MCF 10A (cell line): ENCODE measurements around the gene UMAD1. TPM values are rescaled to one million over a fixed set of nuclear protein-coding genes. Genes with fewer than 3 reads are reported as not detected.

ENCODE experiments used
- BruUV-seq: library from RNA; stranded (reverse); fragments of 400-500 nt; replicated peaks from 2 replicates; lab custom pipeline; 2021; lab: Mats Ljungman, UMichigan
- CTCF ChIA-PET: fragments of 300-600 bp; sonication (Branson Sonifier 250); formaldehyde crosslinking; extraction: SDS; loops from one replicate; lab custom pipeline; 2021; ENCODE audit warnings: antibody characterized with exemption, inconsistent platforms; lab: Yijun Ruan, JAX
- POLR2A ChIA-PET: fragments of 300-600, 350-650 bp; sonication (Branson Sonifier 250); formaldehyde crosslinking; extraction: SDS; loops from one replicate; lab custom pipeline; 2020; ENCODE audit warnings: antibody characterized with exemption, inconsistent platforms; lab: Yijun Ruan, JAX
- DNase-seq: peaks from one replicate; pipeline ENCODE4 v3.0.0-alpha.2; 2018; ENCODE audit not compliant: unreplicated experiment
- H3K27ac Mint-ChIP-seq: one replicate; pipeline ENCODE4 v1.8.0; 2022; ENCODE audit warnings: mild to moderate bottlenecking, low read depth, mixed read lengths; ENCODE audit not compliant: unreplicated experiment
- H3K27me3 Mint-ChIP-seq: one replicate; pipeline ENCODE4 v1.8.0; 2022; ENCODE audit warnings: mixed read lengths; ENCODE audit not compliant: insufficient read depth, unreplicated experiment
- H3K36me3 Mint-ChIP-seq: one replicate; pipeline ENCODE4 v1.8.0; 2022; ENCODE audit warnings: mild to moderate bottlenecking, moderate library complexity, mixed read lengths; ENCODE audit not compliant: insufficient read depth, unreplicated experiment
- H3K4me1 Mint-ChIP-seq: one replicate; pipeline ENCODE4 v1.8.0; 2022; ENCODE audit warnings: mixed read lengths; ENCODE audit not compliant: insufficient read depth, unreplicated experiment
- H3K4me3 Mint-ChIP-seq: one replicate; pipeline ENCODE4 v1.8.0; 2022; ENCODE audit warnings: mild to moderate bottlenecking, moderate library complexity, mixed read lengths; ENCODE audit not compliant: unreplicated experiment
- H3K9me3 Mint-ChIP-seq: one replicate; pipeline ENCODE4 v1.8.0; 2022; ENCODE audit warnings: mixed read lengths; ENCODE audit not compliant: unreplicated experiment
- intact Hi-C: fragments of 100-400 bp; cut with micrococcal nuclease; formaldehyde crosslinking; loops from 2 replicates; pipeline ENCODE4 v1.14.1; 2022
- total RNA-seq: library from RNA; stranded (reverse); gene quantifications from 2 replicates; pipeline ENCODE4 v1.2.3, GENCODE V29; 2022
- TF ChIP-seq, protein P1 (sequence below): fragments of 200-600 bp; IDR thresholded peaks from one replicate; pipeline ENCODE4 v1.8.0; 2022; ENCODE audit warnings: antibody characterized with exemption, mild to moderate bottlenecking; ENCODE audit not compliant: unreplicated experiment

Gene UMAD1
- total RNA-seq, 1 experiment from 2014 or later: 7.1 TPM

DNA sequence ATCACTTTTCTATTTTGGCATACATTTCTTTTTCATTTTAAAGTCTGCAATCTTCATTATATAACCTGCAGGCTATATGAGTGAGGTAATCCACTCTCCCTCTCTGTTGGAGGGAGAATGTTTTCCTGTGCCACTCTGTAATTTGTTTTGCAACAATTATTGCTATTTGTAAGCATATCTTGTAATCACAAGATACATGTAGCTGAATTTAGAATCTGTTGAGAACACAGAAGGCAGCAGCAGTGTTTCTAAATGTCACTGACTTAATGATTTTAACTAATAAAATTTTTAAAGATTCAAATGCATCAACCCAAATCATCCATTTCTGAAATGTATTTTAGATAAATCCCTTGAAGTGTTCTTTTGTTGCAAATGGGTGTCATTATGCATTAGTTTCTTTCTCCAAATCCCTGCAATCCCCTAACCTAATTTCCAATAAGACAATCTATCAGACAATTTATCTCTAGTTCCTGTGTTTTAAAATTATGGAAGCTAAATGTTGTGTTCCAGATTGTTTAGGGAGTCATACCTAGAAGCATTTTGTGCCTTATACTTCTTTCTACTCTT is 19.8 kb upstream of the UMAD1 start:
- intact Hi-C loops: no loop called here
- no peaks in the 10 kb centered on the region for H3K4me1 Mint-ChIP-seq
- ChIA-PET CTCF (no interaction called here), POLR2A (interaction anchor here (0.5 to 1.9 kb wide), 5 partner anchors 14 to 484 kb away, joined by 3 to 5 read pairs (median 3); partner anchors contain the start of gene UMAD1)
- H3K27me3 Mint-ChIP-seq: no peaks in the 10 kb centered on the region
- no peak overlapping the region for H3K4me3 Mint-ChIP-seq
- no TSS peak for BruUV-seq
- no peaks in the 10 kb centered on the region for H3K36me3 Mint-ChIP-seq
- DNase-seq: no peak
- H3K9me3 Mint-ChIP-seq: peaks cover 7% of the 10 kb centered on the region
- H3K27ac Mint-ChIP-seq: no peak overlapping the region
- TF ChIP-seq, protein P1, sequence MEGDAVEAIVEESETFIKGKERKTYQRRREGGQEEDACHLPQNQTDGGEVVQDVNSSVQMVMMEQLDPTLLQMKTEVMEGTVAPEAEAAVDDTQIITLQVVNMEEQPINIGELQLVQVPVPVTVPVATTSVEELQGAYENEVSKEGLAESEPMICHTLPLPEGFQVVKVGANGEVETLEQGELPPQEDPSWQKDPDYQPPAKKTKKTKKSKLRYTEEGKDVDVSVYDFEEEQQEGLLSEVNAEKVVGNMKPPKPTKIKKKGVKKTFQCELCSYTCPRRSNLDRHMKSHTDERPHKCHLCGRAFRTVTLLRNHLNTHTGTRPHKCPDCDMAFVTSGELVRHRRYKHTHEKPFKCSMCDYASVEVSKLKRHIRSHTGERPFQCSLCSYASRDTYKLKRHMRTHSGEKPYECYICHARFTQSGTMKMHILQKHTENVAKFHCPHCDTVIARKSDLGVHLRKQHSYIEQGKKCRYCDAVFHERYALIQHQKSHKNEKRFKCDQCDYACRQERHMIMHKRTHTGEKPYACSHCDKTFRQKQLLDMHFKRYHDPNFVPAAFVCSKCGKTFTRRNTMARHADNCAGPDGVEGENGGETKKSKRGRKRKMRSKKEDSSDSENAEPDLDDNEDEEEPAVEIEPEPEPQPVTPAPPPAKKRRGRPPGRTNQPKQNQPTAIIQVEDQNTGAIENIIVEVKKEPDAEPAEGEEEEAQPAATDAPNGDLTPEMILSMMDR: no peak

DNA sequence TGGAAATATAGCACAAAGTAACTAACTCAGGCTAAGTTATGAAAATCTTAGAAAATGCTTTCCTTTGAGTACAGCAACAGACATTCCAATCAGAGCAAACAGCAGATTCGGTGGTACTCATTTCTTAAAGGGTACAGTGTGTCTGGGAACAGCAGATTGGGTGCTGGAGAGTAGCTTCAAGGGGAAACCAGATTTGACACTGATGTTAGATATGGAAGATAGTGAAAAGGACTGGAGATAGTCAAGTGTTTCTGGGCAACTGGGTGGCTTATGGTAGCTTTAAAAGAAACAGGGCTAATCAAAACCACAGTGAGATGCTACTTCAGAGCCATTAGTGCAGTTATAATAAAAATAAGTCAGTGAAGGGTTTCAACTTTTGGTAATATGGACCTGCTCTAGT is 12.1 kb upstream of the UMAD1 start:
- ChIA-PET POLR2A (interaction anchor here (0.6 kb wide), 1 partner anchor 555 kb away, joined by 3 read pairs; no protein-coding TSS in a partner anchor), CTCF (no interaction called here)
- H3K4me3 Mint-ChIP-seq: no peak overlapping the region

GRCh38 chr7:7630626-7631329 is 9.8 kb upstream of the UMAD1 start:
- Mint-ChIP-seq H3K36me3 (peaks cover 6% of the 10 kb centered on the region), H3K4me3 (no peak overlapping the region), H3K27me3 (no peaks in the 10 kb centered on the region), H3K4me1 (no peaks in the 10 kb centered on the region), H3K9me3 (peaks cover 21% of the 10 kb centered on the region), H3K27ac (no peak overlapping the region)
- no peak for DNase-seq
- TF ChIP-seq, protein P1: no peak
- POLR2A ChIA-PET: no interaction called here
- CTCF ChIA-PET: no interaction called here
- BruUV-seq: no TSS peak
- intact Hi-C loops: no loop called here

More for the DNA sequence above, 12.1 kb upstream of the UMAD1 start:
- no peaks in the 10 kb centered on the region for H3K36me3 Mint-ChIP-seq
- DNase-seq: no peak
- BruUV-seq: no TSS peak
- intact Hi-C loops: no loop called here
- H3K27ac Mint-ChIP-seq: no peak overlapping the region
- H3K4me1 Mint-ChIP-seq: no peaks in the 10 kb centered on the region
- H3K9me3 Mint-ChIP-seq: peaks cover 28% of the 10 kb centered on the region
- TF ChIP-seq, protein P1: no peak
- H3K27me3 Mint-ChIP-seq: no peaks in the 10 kb centered on the region

DNA sequence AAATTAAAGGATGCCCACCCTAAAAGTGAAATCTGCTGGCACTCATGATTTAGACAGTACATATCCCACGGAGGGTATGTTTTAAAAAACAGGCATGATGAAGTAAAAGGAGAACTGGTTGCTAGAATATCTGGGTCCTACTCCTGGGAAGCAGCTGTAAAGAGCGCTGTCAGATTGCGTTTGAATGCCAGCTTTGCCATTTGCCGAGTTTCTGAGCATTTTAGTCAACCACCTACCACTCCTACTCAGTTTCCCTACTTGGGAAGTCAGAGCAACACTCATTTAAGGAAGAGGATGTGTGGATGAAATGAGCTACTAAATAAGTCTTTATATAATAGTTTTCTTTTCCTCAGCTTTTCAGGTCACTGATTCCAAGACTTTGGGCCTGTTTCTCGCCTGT is 1.1 kb upstream of the UMAD1 start:
- Mint-ChIP-seq H3K36me3 (peaks cover 25% of the 10 kb centered on the region), H3K4me1 (peaks cover 18% of the 10 kb centered on the region), H3K4me3 (peak overlapping the region; percentile 96), H3K27ac (peak overlapping the region; percentile 97), H3K27me3 (no peaks in the 10 kb centered on the region), H3K9me3 (no peaks in the 10 kb centered on the region)
- intact Hi-C loops: no loop called here
- DNase-seq: no peak
- no TSS peak for BruUV-seq
- ChIA-PET CTCF (interaction anchor here (0.7 to 2.7 kb wide), 4 partner anchors 42 to 431 kb away, joined by 3 to 11 read pairs (median 7); no protein-coding TSS in a partner anchor), POLR2A (interaction anchor here (0.6 to 4.4 kb wide), 15 partner anchors 40 to 577 kb away, joined by 3 to 39 read pairs (median 10); partner anchors contain the start of gene GLCCI1)
- TF ChIP-seq, protein P1: no peak
